HepG2 (cell line): ENCODE results near the gene TUBA8. TPM values are rescaled to one million over a fixed set of nuclear protein-coding genes. Genes with fewer than 3 reads are reported as not detected.

Experiments used
- AHDC1 ChIP-seq: sonication (generic); formaldehyde crosslinking; IDR thresholded peaks from 2 replicates; pipeline ENCODE4 v1.5.1; 2020; ENCODE audit warnings: mild to moderate bottlenecking, missing genetic modification reagents, borderline replicate concordance
- ARNT ChIP-seq: fragments of 450-650 bp; IDR thresholded peaks from 2 replicates; pipeline ENCODE4 v1.6.1; 2017
- ATF4 ChIP-seq, 2 experiments: fragments of 450-650 bp in 1 of 2; sonication (generic) in 1 of 2; formaldehyde crosslinking; IDR thresholded peaks; 2 replicates each; pipeline versions ENCODE4 v1.5.0 to v1.8.0; 2020 to 2022; ENCODE audit warnings: mild to moderate bottlenecking in 1 of 2, missing genetic modification reagents in 1 of 2
- FOXK2 ChIP-seq: fragments of 450-650 bp; IDR thresholded peaks from 2 replicates; pipeline ENCODE4 v1.6.1; 2016
- HMGXB4 ChIP-seq, 2 experiments: sonication (generic) in 1 of 2; formaldehyde crosslinking in 1 of 2; IDR thresholded peaks; 2 replicates each; pipeline versions ENCODE4 v1.4.0 to v1.6.1; 2018 to 2020; ENCODE audit warnings: missing genetic modification reagents in 2 of 2, borderline replicate concordance in 1 of 2, low read depth in 1 of 2, mild to moderate bottlenecking in 1 of 2, missing biosample characterization in 1 of 2
- HNF4G ChIP-seq, 2 experiments: sonication (generic) in 1 of 2; formaldehyde crosslinking in 1 of 2; IDR thresholded peaks; 2 replicates each; pipeline versions ENCODE4 v1.4.0 to v1.6.1; 2011 to 2020; ENCODE audit warnings: borderline replicate concordance in 2 of 2, low read depth in 2 of 2, mild to moderate bottlenecking in 2 of 2, low read length in 1 of 2, missing genetic modification reagents in 1 of 2, moderate library complexity in 1 of 2
- IRF2 ChIP-seq: IDR thresholded peaks from 2 replicates; pipeline ENCODE4 v1.6.1; 2018; ENCODE audit warnings: missing genetic modification reagents, missing compliant biosample characterization
- PRDM10 ChIP-seq: sonication (generic); formaldehyde crosslinking; IDR thresholded peaks from 2 replicates; pipeline ENCODE4 v1.4.0; 2020; ENCODE audit warnings: low read depth, missing genetic modification reagents
- SKI ChIP-seq: fragments of 450-650 bp; IDR thresholded peaks from one replicate; pipeline ENCODE4 v1.6.1; 2018; ENCODE audit warnings: mild to moderate bottlenecking; ENCODE audit not compliant: partially characterized antibody
- SSRP1 ChIP-seq: IDR thresholded peaks from 2 replicates; pipeline ENCODE4 v1.6.1; 2016; ENCODE audit warnings: control low read depth
- U2AF1 ChIP-seq: fragments of 200-400 bp; formaldehyde crosslinking; optimal IDR thresholded peaks from 2 replicates; pipeline ENCODE3; 2017; ENCODE audit warnings: mild to moderate bottlenecking, low read depth, low read length
- ZNF17 ChIP-seq: sonication (generic); formaldehyde crosslinking; IDR thresholded peaks from 2 replicates; pipeline ENCODE4 v1.5.0; 2020; ENCODE audit warnings: mild to moderate bottlenecking, missing genetic modification reagents
- ZNF260 ChIP-seq: sonication (generic); formaldehyde crosslinking; IDR thresholded peaks from 2 replicates; pipeline ENCODE4 v1.4.0; 2020; ENCODE audit warnings: missing genetic modification reagents, low read depth, mild to moderate bottlenecking, borderline replicate concordance
- ZNF329 ChIP-seq: sonication (generic); formaldehyde crosslinking; IDR thresholded peaks from 2 replicates; pipeline ENCODE4 v1.9.0; 2021; ENCODE audit warnings: low read depth, mild to moderate bottlenecking, missing genetic modification reagents
- ZNF567 ChIP-seq: sonication (generic); formaldehyde crosslinking; IDR thresholded peaks from 2 replicates; pipeline ENCODE4 v1.8.1; 2023; ENCODE audit warnings: mild to moderate bottlenecking, missing genetic modification reagents, borderline replicate concordance
- polyA plus RNA-seq, 8 experiments: library from polyadenylated mRNA; depleted of rRNA in 3 of 8; stranded (reverse) in 7 of 8; unstranded in 1 of 8; fragments of >200 nt; fragmentation: Illumina TruSeq in 4 of 8; extraction: Trizol in 4 of 8; gene quantifications; 2 replicates each; pipeline versions ENCODE4 v1.2.1 to v1.2.3, GENCODE V29; 2011 to 2016; ENCODE audit warnings: low read depth in 4 of 8, missing spikeins in 1 of 8, mixed read lengths in 1 of 8; ENCODE audit not compliant: insufficient read depth in 1 of 8
- total RNA-seq, 5 experiments: library from RNA; depleted of rRNA; stranded (reverse); fragments of >200 nt; fragmentation: Illumina TruSeq; extraction: Trizol; gene quantifications; 2 replicates each; pipeline ENCODE4 v1.2.3, GENCODE V29; 2016; ENCODE audit warnings: low read depth in 1 of 5

TUBA8 gene
- total and polyA plus RNA-seq, 2 of the 13 experiments (the other 11 are each of a cell fraction or from before 2014, with no cell fraction given), result 0.35 to 0.69 TPM

GRCh38 chr22:18075720-18076497 lies 34.7 kb upstream of the TUBA8 start (continued):
- peak; percentile 38 to 85; a peak in 2 of 4 replicates for TF ChIP-seq HMGXB4 (CRISPR knock-in tag; IDR thresholded peaks at IDR 0.05; ENCODE audit: borderline replicate concordance in 1 of 2, low read depth in 1 of 2)
- TF ChIP-seq HNF4G (IDR thresholded peaks at IDR 0.05; ENCODE audit: borderline replicate concordance, low read depth, low read length), result no peak
- TF ChIP-seq HNF4G (CRISPR knock-in tag; IDR thresholded peaks at IDR 0.05; ENCODE audit: borderline replicate concordance, low read depth), result no peak
- no peak for TF ChIP-seq FOXK2
- TF ChIP-seq SKI, result no peak
- TF ChIP-seq IRF2 (CRISPR knock-in tag), result peak; percentile 56; the same call in 1 of the 2 replicates
- TF ChIP-seq ZNF17 (CRISPR knock-in tag), result no peak
- TF ChIP-seq PRDM10, result peak; percentile 83; the same call in 1 of the 2 replicates
- TF ChIP-seq ATF4 (CRISPR knock-in tag; IDR thresholded peaks at IDR 0.05), result 0 out of 4 replicates have a peak, but pooled peaks of 1 of the 2 experiments have one; percentile 19
- no peak for TF ChIP-seq AHDC1 (CRISPR knock-in tag)
- no peak for TF ChIP-seq SSRP1 (CRISPR knock-in tag)
- TF ChIP-seq ZNF329, result no peak
- no peak for TF ChIP-seq ZNF260 (CRISPR knock-in tag)
- no peak for TF ChIP-seq ZNF567
- no peak for TF ChIP-seq U2AF1
- no peak for TF ChIP-seq ARNT
